K562 (cell line): ENCODE measurements around the gene CEMIP. TPM values are rescaled to one million over a fixed set of nuclear protein-coding genes. Genes with fewer than 3 reads are reported as not detected.

Experiments
- ADNP ChIP-seq: fragments of 200-800 bp; sonication (Bioruptor generic); IDR thresholded peaks from 2 replicates; pipeline ENCODE4 v1.6.1; 2016; ENCODE audit warnings: missing genetic modification characterization, missing compliant biosample characterization
- E2F4 ChIP-seq: sonication (generic); formaldehyde crosslinking; IDR thresholded peaks from 2 replicates; pipeline ENCODE4 v1.8.0; 2022; ENCODE audit warnings: mild to moderate bottlenecking, low read depth, missing genetic modification reagents
- E2F6 ChIP-seq, 2 experiments: IDR thresholded peaks; 2 replicates each; pipeline ENCODE4 v1.6.1; 2011; ENCODE audit warnings: borderline replicate concordance in 1 of 2, control low read depth in 1 of 2, low read depth in 1 of 2, low read length in 1 of 2, mild to moderate bottlenecking in 1 of 2, mixed read lengths in 1 of 2, moderate library complexity in 1 of 2; ENCODE audit not compliant: insufficient read depth in 1 of 2, insufficient read length in 1 of 2, poor library complexity in 1 of 2, severe bottlenecking in 1 of 2; ENCODE audit errors: extremely low read depth in 1 of 2
- FOSL1 ChIP-seq: fragments of 200-800 bp; sonication (Bioruptor generic); conservative IDR thresholded peaks from 2 replicates; pipeline ENCODE4 v1.6.1; 2016; ENCODE audit warnings: missing genetic modification characterization, missing compliant biosample characterization
- MGA ChIP-seq: fragments of 450-650 bp; IDR thresholded peaks from 2 replicates; pipeline ENCODE4 v1.6.1; 2016; ENCODE audit warnings: mild to moderate bottlenecking, moderate library complexity
- MYC ChIP-seq, 2 experiments: fragments of 250-450 bp in 1 of 2; sonication (Bioruptor Pico) in 1 of 2; IDR thresholded peaks; 2 replicates each; pipeline versions ENCODE4 v1.5.1 to v1.6.1; 2012 to 2021; ENCODE audit warnings: low read depth in 2 of 2, borderline replicate concordance in 1 of 2, improper control_type of control experiment in 1 of 2, low read length in 1 of 2, mild to moderate bottlenecking in 1 of 2, moderate library complexity in 1 of 2
- NFRKB ChIP-seq: fragments of 450-650 bp; IDR thresholded peaks from 2 replicates; pipeline ENCODE4 v1.6.1; 2016; ENCODE audit warnings: low read depth
- POLR2A ChIP-seq: fragments of 450-650 bp; conservative IDR thresholded peaks from 2 replicates; pipeline ENCODE4 v1.6.1; 2016
- PRMT5 ChIP-seq: sonication (generic); formaldehyde crosslinking; IDR thresholded peaks from 2 replicates; pipeline ENCODE4 v1.5.0; 2020; ENCODE audit warnings: missing genetic modification reagents
- SETDB1 ChIP-seq: IDR thresholded peaks from one replicate; pipeline ENCODE4 v1.6.1; 2012; ENCODE audit warnings: low read length, control low read depth, inconsistent platforms
- SUPT5H ChIP-seq: fragments of 450-650 bp; IDR thresholded peaks from 2 replicates; pipeline ENCODE4 v1.6.1; 2016
- TAF7 ChIP-seq: fragments of 450-650 bp; IDR thresholded peaks from 2 replicates; pipeline ENCODE4 v1.6.1; 2016; ENCODE audit warnings: missing genetic modification characterization, missing compliant biosample characterization
- ZNF780A ChIP-seq: fragments of 250-450 bp; sonication (Bioruptor Pico); IDR thresholded peaks from 2 replicates; pipeline ENCODE4 v1.5.0; 2021; ENCODE audit warnings: mild to moderate bottlenecking
- polyA plus RNA-seq, 8 experiments: library from polyadenylated mRNA; depleted of rRNA in 4 of 8; stranded (reverse) in 5 of 8; unstranded in 3 of 8; fragments of >200 nt; fragmentation: Nextera tagmentation in 2 of 8; fragmentation: Illumina TruSeq in 1 of 8; extraction: Ambion mirVana in 2 of 8; extraction: Trizol in 1 of 8; gene quantifications; 2 replicates each; pipeline versions ENCODE4 v1.2.1 to v1.2.3, GENCODE V29; 2011 to 2014; ENCODE audit warnings: inconsistent platforms in 1 of 8, missing spikeins in 1 of 8
- total RNA-seq, 7 experiments: library from RNA; depleted of rRNA in 6 of 7; stranded (reverse); fragments of >200 nt in 6 of 7; fragmentation: Illumina TruSeq in 2 of 7; extraction: Trizol in 2 of 7; gene quantifications; 2 replicates each; pipeline versions ENCODE4 v1.2.1 to v1.2.3, GENCODE V29; 2011 to 2021; ENCODE audit warnings: low replicate concordance in 1 of 7

The CEMIP gene
- total and polyA plus RNA-seq, 9 of the 15 experiments (the other 6 are each of a cell fraction or from before 2014, with no cell fraction given) = 0.33 TPM; not detected in 8

GRCh38 chr15:80989518-80990478 is 210.6 kb downstream of the CEMIP start, which contains the start of gene MESD (continued):
- TF ChIP-seq MGA (no peak), ADNP (tag) (no peak), SUPT5H (peak; percentile 95), POLR2A (peak; percentile 94), SETDB1 (no peak), E2F4 (CRISPR knock-in tag) (no peak), MYC (IDR thresholded peaks at IDR 0.05; ENCODE audit: low read depth, low read length) (peak; percentile 62), MYC (CRISPR knock-in tag; IDR thresholded peaks at IDR 0.05; ENCODE audit: borderline replicate concordance, low read depth) (0 out of 2 replicates have a peak, but pooled peaks have one; percentile 48), NFRKB (no peak; the same call in none of the 2 replicates), PRMT5 (CRISPR knock-in tag) (no peak), E2F6 (IDR thresholded peaks at IDR 0.05; ENCODE audit: borderline replicate concordance in 1 of 2, extremely low read depth in 1 of 2, insufficient read depth in 1 of 2, insufficient read length in 1 of 2, low read depth in 1 of 2, low read length in 1 of 2, poor library complexity in 1 of 2, severe bottlenecking in 1 of 2) (peak in 1 of 2 experiments; percentile 20), TAF7 (tag) (peak; percentile 70; the same call in 1 of the 2 replicates), ZNF780A (CRISPR knock-in tag) (no peak), FOSL1 (tag) (no peak)
